Skin epidermis (tissue), 12 donors: Measurements from ENCODE around the gene CCL25.
A peak's percentile ranks its signal among the peaks of the same experiment; 100 is the strongest.
"Not testable (repeated sequence)": the region's sequence is repeated elsewhere in the genome, so short reads cannot be mapped to it uniquely, and the experiment has no call there.

Experiments used
- H3K27ac ChIP-seq, 21 experiments: fragments of 200-600 bp; sonication (generic) in 11 of 21; one replicate each; pipeline ENCODE4 v1.5.0; 2020; ENCODE audit warnings: mild to moderate bottlenecking in 3 of 21, inconsistent platforms in 2 of 21, moderate library complexity in 2 of 21
- H3K4me3 ChIP-seq, 7 experiments: fragments of 200-600 bp; sonication (generic) in 2 of 7; one replicate each; pipeline ENCODE4 v1.5.0; 2020; ENCODE audit warnings: inconsistent platforms in 2 of 7, mild to moderate bottlenecking in 2 of 7, moderate library complexity in 1 of 7

CCL25 gene, protein sequence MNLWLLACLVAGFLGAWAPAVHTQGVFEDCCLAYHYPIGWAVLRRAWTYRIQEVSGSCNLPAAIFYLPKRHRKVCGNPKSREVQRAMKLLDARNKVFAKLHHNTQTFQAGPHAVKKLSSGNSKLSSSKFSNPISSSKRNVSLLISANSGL

DNA sequence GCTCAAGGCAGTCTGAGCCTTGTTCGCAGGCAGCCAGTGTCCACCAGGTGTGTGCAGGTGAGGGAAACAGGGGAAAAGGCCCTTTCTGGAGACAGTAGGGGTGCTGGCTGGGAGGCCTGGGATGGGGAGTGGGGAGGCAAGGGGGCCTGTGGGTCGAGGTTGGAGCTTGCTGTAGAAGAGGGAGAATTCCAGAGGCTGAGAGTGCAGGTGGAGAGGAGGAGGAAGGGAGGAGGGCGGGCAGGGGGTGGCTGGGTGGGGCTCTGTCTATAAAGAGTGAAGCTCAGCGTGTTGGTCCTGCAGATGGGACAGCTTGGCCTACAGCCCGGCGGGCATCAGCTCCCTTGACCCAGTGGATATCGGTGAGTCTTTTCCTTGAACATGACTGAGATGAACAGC is at the start of gene CCL25:
CCL25 (plus strand) TSS at position 297 of the 396 bp plus-strand sequence. CDS start 290 bp downstream, outside the sequence.
- Histone ChIP-seq H3K27ac (no peak within 1 kb of the TSS), H3K4me3 (no peak within 1 kb of the TSS)

DNA sequence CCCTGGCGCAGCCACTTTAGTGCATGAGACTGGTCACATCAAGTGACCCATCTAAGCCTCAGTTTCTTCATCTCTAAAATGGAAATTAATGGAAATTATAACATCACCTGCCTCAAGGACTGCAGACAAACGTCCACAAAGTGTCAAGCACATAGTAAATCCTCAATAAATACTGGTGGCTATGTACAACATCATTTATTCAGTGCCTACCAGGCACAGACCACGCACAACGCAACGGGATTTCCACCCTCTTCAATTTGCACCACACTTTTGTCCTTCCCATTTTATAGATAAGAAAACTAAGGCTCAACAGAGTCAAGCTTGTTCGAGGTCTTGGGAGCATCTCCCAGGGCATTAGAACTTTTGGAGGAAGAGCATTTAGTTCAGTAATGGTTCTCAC is 48.6 kb upstream of the CCL25 start:
- Histone ChIP-seq H3K27ac (peak overlapping the region in 3 of 21 experiments; percentile 84 to 87 (median 86)), H3K4me3 (peak overlapping the region in 6 of 7 experiments; percentile 49 to 89 (median 81))

DNA sequence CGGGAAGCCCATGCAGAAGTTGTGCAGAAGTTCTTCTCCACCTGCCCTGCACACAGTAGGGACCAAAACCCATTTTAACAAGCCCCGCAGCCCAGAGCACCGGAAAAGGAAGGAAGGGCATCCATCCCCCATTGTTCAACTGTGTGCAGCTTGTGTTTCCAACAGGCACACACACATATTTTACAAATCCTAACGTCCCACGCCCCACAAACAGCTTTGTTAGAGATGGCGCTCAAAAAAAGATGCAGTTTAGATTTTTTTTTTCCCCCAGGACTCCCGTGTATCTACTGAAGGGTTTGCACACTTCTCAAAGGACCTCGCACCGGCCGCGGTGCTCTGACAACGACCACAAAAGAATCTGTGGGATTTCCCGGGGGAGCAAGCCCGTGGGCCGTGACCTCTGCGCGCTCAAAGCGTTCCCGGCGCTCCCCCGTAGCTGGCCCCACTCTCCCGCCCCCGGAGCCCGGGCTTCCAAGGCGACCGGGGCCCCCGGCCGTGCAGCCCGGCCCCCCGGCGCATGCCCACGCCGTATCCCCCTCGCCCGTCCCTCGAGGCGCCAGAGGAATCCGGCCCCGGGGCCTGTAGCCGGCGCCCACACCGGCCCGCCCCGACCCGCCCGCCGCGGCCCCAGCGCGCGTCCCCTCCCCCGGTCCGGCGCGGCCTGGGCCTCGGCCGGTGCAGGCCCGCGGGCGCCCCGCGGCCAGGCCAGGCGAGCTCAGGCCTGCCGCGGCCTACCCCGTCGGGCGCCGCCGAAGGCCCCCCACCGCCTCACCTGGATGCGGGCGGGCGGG is 47.6 kb upstream of the CCL25 start:
- Histone ChIP-seq H3K4me3 (peak overlapping the region; percentile 49 to 89 (median 81)), H3K27ac (peak overlapping the region; percentile 37 to 92 (median 81))

DNA sequence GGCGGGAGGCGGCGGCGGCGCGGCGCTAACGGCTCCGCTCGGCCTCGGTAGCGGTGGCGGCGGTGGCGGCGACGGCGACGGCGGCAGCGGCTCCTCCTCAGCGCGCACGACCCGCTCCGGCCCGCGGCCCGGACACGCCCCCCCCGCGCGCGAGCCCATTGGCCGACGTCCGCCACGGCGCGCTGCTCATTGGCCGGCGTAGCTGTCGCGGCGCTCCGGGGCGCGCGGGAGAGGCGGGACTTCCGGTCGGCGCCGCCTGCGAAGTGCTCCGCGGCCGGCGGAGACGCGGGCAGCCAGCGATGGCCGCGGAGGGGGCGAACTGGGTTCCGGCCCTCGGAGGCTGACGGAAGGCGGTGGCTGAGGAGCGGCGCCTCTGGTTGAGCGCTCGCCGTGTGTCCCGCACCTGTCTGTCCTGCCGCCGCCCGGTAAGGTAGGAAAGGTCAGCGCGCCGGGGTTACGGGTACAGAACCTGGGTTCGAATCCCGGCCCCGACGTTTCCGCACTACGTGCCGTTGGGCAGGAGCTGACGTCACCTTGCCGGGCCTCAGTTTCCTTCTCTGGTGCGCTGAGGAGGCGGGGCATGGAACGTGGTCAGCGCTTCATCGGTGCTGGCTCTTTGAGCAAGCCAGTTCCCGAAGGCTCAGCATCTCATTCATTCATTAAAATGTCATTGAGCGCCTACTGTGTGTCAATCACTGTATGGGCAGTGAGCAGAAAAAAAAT is 46.9 kb upstream of the CCL25 start, which contains the start of gene ELAVL1:
ELAVL1 (minus strand) TSS at position 108 of the 723 bp plus-strand sequence. CDS start 13,826 bp downstream, outside the sequence.
- peak within 1 kb of the TSS; percentile 57 to 92 (median 85) for H3K27ac ChIP-seq

DNA sequence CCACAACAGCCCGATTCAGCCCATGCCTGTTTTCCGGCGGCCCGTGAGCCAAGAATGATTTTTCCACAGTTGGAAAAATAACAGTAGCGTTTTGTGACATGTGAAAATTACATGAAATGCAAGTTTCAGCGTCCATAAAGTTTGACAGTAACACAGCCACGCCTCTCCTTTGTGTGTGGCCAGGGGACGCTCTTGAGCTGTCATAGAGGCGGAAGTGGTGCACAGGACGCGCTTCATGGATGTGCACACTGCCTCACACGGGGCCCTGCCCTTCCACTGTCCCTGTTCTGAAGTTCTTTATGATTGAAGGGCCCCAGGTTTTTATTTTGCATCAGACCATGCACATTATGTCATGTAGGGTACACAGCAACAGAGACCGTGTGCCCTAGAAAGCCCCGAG is 34.8 kb upstream of the CCL25 start:
- H3K27ac ChIP-seq = no peak overlapping the region

More for the DNA sequence above, 46.9 kb upstream of the CCL25 start, which contains the start of gene ELAVL1:
- peak within 1 kb of the TSS; percentile 61 to 90 (median 81) for H3K4me3 ChIP-seq

DNA sequence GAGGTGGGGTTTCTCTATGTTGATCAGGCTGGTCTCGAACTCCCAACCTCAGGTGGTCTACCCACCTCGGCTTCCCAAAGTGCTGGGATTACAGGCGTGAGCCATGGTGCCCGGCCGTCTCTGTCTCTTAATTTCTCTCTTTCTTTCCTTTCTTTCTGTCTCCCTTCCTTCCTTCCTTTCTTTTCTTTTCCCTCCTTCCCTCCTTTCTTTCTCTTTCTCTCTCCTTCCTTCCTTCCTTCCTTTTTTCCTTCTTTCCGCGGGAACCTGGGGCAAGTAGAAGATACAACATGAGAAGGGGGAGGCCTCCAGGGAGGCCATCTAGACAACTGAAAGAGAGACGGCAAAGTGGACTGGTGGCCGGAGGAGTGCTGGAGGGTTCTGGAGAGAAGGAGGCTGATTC is 31.9 kb upstream of the CCL25 start:
- no peak overlapping the region for H3K4me3 ChIP-seq
- H3K27ac ChIP-seq = no peak overlapping the region

More for the DNA sequence above, 34.8 kb upstream of the CCL25 start:
- H3K4me3 ChIP-seq = no peak overlapping the region

DNA sequence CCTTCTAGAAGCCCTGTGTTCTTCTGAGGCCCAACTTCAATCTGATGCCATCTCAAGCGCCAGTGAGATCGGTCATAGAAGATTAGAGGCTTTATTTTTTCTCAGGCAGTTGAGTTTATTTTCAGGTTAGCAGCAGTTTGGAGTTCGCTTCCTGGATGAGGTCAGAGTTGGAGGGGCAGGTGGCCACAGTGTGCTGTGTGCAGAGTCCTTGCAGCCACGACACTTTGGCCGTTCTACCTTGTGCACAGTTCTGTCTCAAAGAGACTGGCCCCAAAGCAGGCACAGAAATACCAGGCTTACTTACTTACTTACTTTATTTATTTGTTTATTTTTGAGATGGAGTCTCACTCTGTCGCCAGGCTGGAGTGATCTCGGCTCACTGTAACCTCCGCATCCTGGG is 31.2 kb upstream of the CCL25 start:
- no peak overlapping the region for H3K27ac ChIP-seq
- H3K4me3 ChIP-seq = no peak overlapping the region

DNA sequence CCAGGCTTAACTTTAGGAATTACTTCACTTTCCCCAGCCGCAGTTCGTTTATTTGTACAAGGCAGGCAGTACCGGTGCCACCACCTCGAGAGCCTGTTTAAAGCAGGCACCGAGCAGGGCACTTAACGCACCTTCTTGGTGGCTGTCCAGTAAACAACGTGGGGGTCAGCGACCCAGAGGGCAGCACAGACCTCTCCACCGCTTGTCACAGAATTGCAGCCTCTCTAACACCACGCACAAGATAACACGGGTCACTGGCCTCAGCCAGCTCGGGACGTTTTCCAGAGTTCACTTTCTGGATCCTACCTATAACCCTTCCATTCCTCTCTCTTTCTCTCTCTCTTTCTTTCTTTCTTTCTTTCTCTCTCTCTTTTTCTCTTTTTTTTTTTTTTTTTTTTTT is 30.3 kb upstream of the CCL25 start:
- Histone ChIP-seq H3K4me3 (no peak overlapping the region), H3K27ac (no peak overlapping the region)

DNA sequence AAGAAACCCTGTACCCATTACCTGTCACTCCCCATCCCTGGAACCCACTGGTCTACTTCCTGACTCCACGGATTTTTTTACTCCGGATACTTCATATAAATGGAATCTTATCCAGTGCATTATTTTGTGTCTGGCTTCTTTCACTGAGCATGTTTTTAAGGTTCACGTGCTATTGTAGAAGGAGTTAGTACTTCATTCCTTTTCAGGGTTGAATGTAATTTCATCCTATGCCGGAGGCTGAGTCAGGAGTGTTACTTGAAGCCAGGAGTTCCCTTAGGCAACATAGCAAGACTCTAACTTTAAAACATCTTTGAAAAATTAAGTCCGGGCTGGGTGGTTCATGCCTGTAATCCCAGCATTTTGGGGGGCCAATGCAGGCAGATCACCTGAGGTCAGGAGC is 29.2 kb upstream of the CCL25 start:
- Histone ChIP-seq H3K27ac (no peak overlapping the region), H3K4me3 (no peak overlapping the region)

DNA sequence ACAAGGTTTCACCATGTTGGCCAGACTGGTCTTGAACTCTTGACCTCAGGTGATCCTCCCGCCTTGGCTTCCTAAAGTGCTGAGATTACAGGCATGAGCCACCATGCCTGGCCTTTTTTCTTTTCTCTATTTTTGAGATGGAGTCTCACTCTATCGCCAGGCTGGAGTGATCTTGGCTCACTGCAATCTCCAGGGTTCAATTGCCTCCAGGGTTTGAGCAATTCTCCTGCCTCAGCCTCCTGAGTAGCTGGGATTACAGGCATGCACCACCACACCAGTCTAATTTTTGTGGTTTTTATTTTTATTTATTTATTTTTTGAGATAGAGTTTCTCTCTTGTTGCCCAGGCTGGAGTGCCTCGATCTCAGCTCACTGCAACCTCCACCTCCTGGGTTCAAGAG is 28.3 kb upstream of the CCL25 start:
- H3K27ac ChIP-seq, H3K4me3 ChIP-seq: not testable (repeated sequence)

DNA sequence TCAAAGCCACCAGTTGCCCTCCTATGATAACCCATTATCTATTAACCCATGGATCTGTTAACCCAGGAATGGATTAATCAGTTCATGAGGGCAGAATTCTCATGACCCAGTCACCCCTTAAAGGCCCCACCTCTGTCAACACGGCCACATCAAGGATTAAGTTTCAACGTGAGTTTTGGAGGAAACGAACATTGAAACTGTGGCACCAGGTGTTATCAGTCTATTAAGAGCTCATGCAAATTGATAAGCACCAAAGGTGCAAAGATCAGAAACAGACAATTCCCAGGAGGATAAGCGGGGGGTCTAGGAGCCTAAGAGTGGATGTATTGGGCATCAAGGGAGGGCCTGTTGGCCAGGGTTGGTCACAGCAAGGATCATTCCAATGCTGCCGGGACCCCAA is 27.2 kb upstream of the CCL25 start:
- Histone ChIP-seq H3K27ac (no peak overlapping the region), H3K4me3 (no peak overlapping the region)

DNA sequence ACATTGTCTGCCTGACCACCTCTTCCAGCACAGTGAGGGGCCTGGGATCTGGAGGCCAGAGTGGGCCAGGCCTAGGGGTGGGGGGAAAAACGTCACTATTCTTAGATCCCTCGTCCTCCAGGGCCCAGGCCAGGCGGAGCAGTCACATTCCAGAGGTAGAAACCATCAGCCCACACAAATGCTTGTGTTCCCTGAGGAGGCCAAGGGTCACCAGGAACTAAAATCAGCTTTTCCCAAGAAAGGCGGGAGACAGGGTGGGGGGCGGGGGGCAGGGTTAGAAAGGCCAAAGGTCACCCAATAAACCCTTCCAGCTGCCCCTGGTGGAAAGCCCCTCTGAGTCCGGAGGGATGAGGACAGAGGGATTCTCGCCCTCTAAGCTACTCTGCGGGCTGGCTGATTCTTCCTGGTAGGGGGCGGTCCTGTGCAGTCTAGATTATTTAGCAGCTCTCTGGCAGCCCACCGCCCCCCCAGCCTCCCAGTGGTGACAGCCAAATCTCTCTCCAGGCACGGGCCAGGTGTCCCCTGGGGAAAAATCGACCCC is 23.5 kb upstream of the CCL25 start:
- no peak overlapping the region for H3K27ac ChIP-seq

DNA sequence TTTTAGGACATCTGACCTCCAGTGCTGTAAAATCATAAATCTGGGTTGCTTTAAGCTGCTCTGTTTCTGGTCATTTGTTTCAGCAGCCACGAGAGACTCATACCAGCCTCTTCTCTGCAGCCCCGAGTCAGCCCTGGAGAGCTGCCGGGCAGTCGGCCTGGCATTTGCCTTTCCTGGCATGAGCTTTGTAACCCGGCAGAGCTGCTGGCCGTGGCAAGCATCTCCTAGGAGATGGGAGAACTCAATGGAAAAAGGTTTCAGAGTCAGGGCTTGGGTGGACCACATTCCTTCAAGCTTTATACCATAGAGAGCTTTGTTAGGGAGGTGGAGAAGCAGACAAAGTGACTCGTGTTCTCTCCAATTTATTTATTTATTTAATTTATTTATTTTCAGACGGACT is 21.6 kb upstream of the CCL25 start:
- no peak overlapping the region for H3K4me3 ChIP-seq
- no peak overlapping the region for H3K27ac ChIP-seq

More for the DNA sequence above, 23.5 kb upstream of the CCL25 start:
- no peak overlapping the region for H3K4me3 ChIP-seq

DNA sequence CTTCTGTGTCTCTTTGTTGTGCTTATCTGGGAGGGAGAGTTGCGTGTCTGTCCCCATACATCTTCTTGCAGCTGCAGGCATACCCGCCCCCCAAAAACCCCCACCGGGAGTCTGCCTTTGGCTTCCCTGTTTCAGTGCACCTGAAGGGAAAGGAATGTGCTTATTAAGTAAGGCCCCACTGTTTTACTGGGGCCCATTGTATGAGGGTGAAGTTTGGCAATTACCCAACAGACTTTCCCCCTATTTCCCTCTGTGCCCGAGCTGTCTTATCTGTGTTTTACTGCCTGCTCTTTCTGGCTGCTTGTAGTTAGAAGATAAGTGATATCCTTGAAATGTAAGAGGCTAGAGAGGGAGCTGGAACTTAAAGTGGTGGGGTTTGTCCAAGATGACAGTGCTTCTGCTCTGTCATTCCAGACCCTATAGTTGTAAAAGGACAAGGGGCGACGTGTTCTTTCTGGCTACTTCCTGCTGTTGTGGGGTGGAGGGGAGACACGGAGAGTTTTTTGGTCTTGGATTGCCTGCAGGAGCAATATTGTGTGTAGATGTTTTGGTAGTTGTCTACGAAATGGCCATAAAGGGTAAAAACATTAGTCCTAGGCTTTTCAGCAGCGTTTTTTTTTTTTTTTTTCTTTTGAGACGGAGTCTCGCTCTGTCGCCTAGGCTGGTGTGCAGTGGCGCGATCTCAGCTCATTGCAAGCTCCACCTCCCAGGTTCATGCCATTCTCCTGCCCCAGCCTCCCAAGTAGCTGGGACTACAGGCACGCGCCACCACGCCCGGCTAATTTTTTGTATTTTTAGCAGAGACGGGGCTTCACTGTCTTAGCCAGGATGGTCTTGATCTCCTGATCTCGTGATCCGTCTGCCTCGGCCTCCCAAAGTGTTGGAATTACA is 19.0 kb upstream of the CCL25 start:
- H3K4me3 ChIP-seq, H3K27ac ChIP-seq: not testable (repeated sequence)

DNA sequence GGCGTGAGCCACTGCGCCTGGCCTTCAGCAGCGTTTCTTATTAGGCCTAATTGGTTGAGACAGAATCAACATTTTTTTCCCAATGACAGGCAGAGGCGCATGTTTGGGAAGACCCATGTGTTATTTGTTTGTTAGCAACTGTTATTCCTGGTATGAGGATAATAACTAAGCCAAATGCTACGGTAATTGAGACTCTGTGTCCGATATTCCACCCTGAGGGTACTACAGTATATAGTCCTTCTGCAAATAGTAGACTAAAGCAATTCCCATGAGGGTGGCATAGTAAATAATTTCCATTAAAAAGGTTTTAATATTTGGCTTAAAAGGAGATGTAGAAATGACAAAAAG is 18.4 kb upstream of the CCL25 start:
- Histone ChIP-seq H3K4me3 (no peak overlapping the region), H3K27ac (no peak overlapping the region)

DNA sequence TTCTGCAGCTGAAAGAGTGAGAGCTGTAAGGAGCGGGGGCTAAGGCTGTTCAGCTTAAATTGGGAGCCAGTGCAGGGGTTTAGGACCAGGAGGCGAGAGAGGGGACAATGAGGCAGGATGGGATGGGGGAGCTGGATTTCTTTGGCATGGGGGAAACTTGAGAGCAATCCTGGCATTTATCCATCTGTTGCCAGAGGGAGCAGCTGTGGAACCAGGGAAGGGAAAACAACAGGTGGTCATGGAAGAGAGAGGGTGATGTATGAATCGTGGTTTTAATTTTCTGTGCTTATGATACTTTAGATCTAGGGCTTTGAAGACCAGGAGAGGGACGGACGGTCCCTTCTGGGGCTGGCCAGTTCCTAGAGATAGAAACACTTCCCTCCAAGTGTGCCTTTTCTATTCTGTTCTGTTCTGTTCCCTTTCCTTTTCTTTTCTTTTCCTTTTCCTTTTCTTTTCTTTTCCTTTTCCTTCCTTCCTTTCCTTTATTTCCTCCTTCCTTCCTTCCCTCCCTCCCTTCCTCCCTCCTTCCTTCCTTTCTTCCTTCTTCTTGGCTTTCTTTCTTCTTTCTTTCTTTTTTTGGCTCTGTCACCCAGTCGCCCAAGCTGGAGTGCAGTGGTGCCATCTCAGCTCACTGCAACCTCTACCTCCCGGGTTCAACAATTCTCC is 16.0 kb upstream of the CCL25 start:
- Histone ChIP-seq H3K27ac (no peak overlapping the region), H3K4me3 (no peak overlapping the region)

DNA sequence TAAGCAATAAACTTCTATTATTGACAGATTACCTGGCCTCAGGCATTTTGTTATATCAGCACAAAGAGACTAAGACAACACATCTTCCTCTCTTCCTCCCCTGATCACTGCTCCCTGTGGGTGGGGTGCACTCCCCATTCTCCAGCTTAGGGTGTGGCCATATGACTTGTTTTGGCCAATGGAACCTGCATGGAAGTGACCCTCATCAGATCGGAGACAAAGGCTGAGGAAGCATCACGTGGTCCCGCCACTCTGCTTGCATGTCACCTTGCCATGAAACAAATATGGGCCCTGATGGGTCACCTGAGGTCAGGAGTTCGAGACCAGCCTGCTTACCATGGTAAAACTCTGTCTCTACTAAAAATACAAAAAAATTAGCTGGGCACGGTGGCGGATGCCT is 13.7 kb upstream of the CCL25 start:
- no peak overlapping the region for H3K27ac ChIP-seq
- no peak overlapping the region for H3K4me3 ChIP-seq

DNA sequence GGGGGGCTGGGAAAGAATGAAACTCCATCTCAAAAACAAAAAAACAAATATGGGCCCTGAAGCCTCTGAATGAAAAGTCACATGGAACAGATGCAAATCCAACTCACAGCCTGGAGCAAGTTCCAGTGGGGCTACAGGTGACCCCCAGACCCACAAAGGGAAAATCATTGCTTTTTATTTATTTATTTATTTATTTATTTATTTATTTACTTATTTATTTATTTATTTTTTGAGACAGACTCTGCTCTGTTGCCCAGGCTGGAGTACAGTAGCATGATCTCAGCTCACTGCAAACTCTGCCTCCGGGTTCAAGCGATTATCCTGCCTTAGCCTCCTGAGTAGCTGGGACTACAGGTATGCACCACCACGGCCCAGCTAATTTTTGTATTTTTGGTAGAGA is 13.3 kb upstream of the CCL25 start:
- H3K4me3 ChIP-seq = no peak overlapping the region

DNA sequence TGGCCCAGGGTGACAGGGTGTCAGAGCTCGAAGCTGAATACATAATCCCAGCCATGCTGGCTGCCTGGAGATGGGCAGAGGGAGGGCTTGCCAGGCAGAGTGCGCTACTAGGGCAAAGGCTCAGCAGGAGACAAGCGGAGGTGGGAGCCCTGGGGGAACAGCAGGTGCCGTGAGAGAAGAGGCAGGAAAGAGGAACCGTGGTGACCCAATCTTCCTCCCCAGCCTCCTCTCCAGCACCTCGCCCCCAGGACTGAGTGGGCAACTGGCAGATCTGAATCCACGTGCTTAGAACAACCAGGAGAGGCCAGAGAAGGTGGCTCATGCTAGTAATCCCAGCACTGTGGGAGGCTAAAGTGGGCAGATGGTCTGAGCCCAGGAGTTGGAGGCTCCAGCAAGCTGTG is 11.0 kb upstream of the CCL25 start:
- Histone ChIP-seq H3K4me3 (no peak overlapping the region), H3K27ac (no peak overlapping the region)

More for the DNA sequence above, 13.3 kb upstream of the CCL25 start:
- H3K27ac ChIP-seq = no peak overlapping the region
